Brain microvascular endothelial cell (primary cell): Measurements from ENCODE around the gene ARHGAP26.

Experiments
- DNase-seq: peaks from one replicate; pipeline ENCODE4 v3.0.0-alpha.2; 2020
- H3K27ac ChIP-seq: fragments of 250-450 bp; sonication (Bioruptor Pico); 2 replicates; pipeline ENCODE4 v1.5.1; 2020; ENCODE audit warnings: mild to moderate bottlenecking, moderate library complexity
- H3K27me3 ChIP-seq: fragments of 250-450 bp; sonication (Bioruptor Pico); replicated peaks from 2 replicates; pipeline ENCODE4 v1.5.1; 2020; ENCODE audit warnings: mild to moderate bottlenecking
- H3K36me3 ChIP-seq: fragments of 250-450 bp; sonication (Bioruptor Pico); replicated peaks from 2 replicates; pipeline ENCODE4 v1.5.1; 2020; ENCODE audit warnings: mild to moderate bottlenecking
- H3K4me3 ChIP-seq: 2 replicates; pipeline ENCODE4 v1.5.1; 2011; ENCODE audit warnings: low read depth, mild to moderate bottlenecking, control low read depth, low read length, moderate library complexity
- CTCF ChIP-seq: IDR thresholded peaks from 2 replicates; pipeline ENCODE4 v1.5.1; 2011; ENCODE audit warnings: low read depth, mild to moderate bottlenecking, moderate library complexity, low read length, control low read depth, inconsistent platforms; ENCODE audit errors: missing control alignments
- in situ Hi-C: cut with HindIII; loops from 2 replicates; pipeline ENCODE4 v1.10.0; 2017; ENCODE audit warnings: low sequenced_read_pairs, low pct_ligation_motif_present

The ARHGAP26 gene

GRCh38 chr5:142904416-142904815 lies 134.2 kb downstream of the ARHGAP26 start:
- TF ChIP-seq CTCF, result no peak
- in situ Hi-C loops, result no loop called here
- Histone ChIP-seq H3K36me3 (no peaks in the 10 kb centered on the region), H3K27me3 (no peaks in the 10 kb centered on the region), H3K27ac (no peak overlapping the region), H3K4me3 (no peak overlapping the region)
- no peak for DNase-seq

- in situ Hi-C loops, result no loop called here
- H3K36me3 ChIP-seq, result no peaks in the 10 kb centered on the region
- no peak for DNase-seq
- no peak overlapping the region for H3K4me3 ChIP-seq
- no peak for TF ChIP-seq CTCF
- no peaks in the 10 kb centered on the region for H3K27me3 ChIP-seq
- H3K27ac ChIP-seq, result no peak overlapping the region
These were observed 135.2 kb downstream of the ARHGAP26 start for GRCh38 chr5:142905348-142905747.

DNA sequence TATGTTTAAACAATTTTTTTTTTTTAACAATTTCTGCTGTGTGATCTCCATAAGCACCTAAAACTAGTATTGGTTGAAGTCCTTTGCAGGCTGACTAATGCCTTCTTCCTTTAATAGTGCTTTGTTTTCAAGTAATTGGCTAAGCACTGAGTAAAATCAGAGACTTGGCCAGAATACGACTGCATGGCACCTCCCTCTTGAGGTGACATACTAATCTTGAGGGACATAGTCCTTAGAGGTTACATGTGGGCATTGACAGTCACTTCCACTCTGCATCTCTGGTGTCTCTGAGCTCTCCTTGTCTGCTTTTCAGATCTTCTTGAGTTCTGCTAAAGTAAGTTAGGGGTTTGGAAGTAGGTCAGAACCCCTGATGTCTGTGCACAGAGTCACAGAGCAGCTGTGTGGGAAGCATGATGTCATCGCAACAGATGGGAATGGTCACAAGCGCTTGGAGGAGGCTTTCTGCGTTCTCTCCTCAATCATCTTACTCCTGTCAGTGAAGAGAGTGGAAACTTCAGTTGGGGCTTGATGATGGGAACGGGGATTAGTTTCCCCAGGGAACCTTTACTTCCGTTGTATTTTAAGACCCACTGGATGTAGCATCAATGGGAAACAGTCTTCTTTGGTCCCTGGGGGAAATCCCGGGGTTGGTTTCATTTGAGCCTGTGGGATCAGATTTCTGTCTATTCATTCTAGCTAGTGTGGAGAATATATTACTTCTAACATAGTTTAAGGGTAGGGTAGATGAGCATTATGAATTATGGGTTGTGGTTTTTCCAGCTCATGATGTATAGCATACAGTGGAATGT lies 136.9 kb downstream of the ARHGAP26 start:
- DNase-seq, result peak; percentile 72
- TF ChIP-seq CTCF, result no peak
- no peak overlapping the region for H3K4me3 ChIP-seq
- no peaks in the 10 kb centered on the region for H3K27me3 ChIP-seq
- in situ Hi-C loops, result no loop called here
- H3K27ac ChIP-seq, result peak overlapping the region; percentile 1
- no peaks in the 10 kb centered on the region for H3K36me3 ChIP-seq

DNA sequence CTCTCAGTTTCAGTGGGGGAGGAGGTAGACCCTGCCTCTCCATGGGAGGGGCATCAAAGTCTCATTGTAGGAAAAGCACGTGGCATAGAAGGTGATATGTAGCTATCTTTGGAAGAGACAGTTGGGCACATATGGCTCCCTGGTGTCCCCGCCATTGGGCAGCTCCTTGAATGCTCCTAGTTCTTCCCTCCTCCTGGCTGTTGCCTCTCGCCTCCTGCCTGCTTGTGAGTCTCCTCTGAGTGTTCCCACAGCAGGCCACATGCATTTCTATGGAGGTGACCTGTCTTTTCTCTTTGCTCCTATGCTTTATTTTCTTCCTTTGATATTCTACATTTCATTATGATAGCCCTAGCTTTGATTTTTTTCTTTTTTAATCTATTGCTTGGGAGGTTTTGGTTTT lies 138.5 kb downstream of the ARHGAP26 start:
- H3K27me3 ChIP-seq, result no peaks in the 10 kb centered on the region
- H3K27ac ChIP-seq, result no peak overlapping the region
- no peak overlapping the region for H3K4me3 ChIP-seq
- no peak for DNase-seq
- no peak for TF ChIP-seq CTCF
- H3K36me3 ChIP-seq, result no peaks in the 10 kb centered on the region
- in situ Hi-C loops, result no loop called here

GRCh38 chr5:142910128-142910527 lies 140.0 kb downstream of the ARHGAP26 start:
- in situ Hi-C loops, result no loop called here
- Histone ChIP-seq H3K27me3 (no peaks in the 10 kb centered on the region), H3K27ac (no peak overlapping the region), H3K4me3 (no peak overlapping the region), H3K36me3 (no peaks in the 10 kb centered on the region)
- no peak for DNase-seq
- no peak for TF ChIP-seq CTCF

DNA sequence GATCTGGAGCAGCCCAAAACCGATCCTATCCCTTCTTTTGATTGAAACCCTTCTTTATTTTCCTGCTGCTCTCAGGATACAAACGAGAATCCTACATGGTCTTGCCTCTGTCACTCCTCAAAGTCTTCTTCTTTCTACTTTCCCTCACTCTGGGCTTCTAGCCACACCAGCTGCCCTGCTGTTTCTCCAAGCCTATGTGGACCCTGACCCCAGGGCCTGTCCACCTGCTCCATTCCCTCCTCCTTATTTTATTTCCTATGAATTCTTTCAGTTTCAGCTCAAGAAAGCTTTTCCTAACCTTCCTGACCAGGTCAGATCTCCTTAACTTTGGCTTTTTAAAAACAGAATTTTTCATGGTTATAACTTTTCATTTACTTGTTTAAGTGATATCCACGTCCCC lies 141.0 kb downstream of the ARHGAP26 start:
- in situ Hi-C loops, result no loop called here
- Histone ChIP-seq H3K27ac (no peak overlapping the region), H3K27me3 (no peaks in the 10 kb centered on the region), H3K36me3 (no peaks in the 10 kb centered on the region), H3K4me3 (no peak overlapping the region)
- TF ChIP-seq CTCF, result no peak
- DNase-seq, result no peak
